Mesendoderm (in vitro differentiated cells): ENCODE results near the gene HMHB1. TPM values are rescaled to one million over a fixed set of nuclear protein-coding genes. Genes with fewer than 3 reads are reported as not detected.
A peak's percentile ranks its signal among the peaks of the same experiment; 100 is the strongest.

Experiments used
- DNase-seq: peaks from one replicate; pipeline ENCODE4 v3.0.0; 2013
- H2AK5ac ChIP-seq: 2 replicates; pipeline ENCODE4 v1.6.1; 2013; ENCODE audit warnings: low read length, inconsistent platforms
- H2BK120ac ChIP-seq: 2 replicates; pipeline ENCODE4 v1.6.1; 2013; ENCODE audit warnings: low read depth, mild to moderate bottlenecking, low read length, moderate library complexity, mixed read lengths
- H2BK15ac ChIP-seq: replicated peaks from 2 replicates; pipeline ENCODE4 v1.6.1; 2013; ENCODE audit warnings: low read depth, mild to moderate bottlenecking, moderate library complexity
- H2BK5ac ChIP-seq: 2 replicates; pipeline ENCODE4 v1.6.1; 2013; ENCODE audit warnings: low read length, inconsistent platforms
- H3K18ac ChIP-seq: 2 replicates; pipeline ENCODE4 v1.6.1; 2013; ENCODE audit warnings: mild to moderate bottlenecking, low read length, mixed read lengths
- H3K23ac ChIP-seq: one replicate; pipeline ENCODE4 v1.6.1; 2013; ENCODE audit warnings: low read length
- H3K27ac ChIP-seq: 2 replicates; pipeline ENCODE4 v1.5.1; 2013; ENCODE audit warnings: low read depth, mild to moderate bottlenecking, inconsistent platforms, low read length, moderate library complexity
- H3K27me3 ChIP-seq: 2 replicates; pipeline ENCODE4 v1.6.1; 2013; ENCODE audit warnings: low read length, control low read depth, mild to moderate bottlenecking, inconsistent platforms; ENCODE audit not compliant: insufficient read depth, poor library complexity
- H3K36me3 ChIP-seq: 2 replicates; pipeline ENCODE4 v1.6.1; 2013; ENCODE audit warnings: low read length, inconsistent platforms; ENCODE audit not compliant: control insufficient read depth, insufficient read depth
- H3K4ac ChIP-seq: one replicate; pipeline ENCODE4 v1.6.1; 2013; ENCODE audit warnings: low read depth, mild to moderate bottlenecking, low read length, moderate library complexity
- H3K4me1 ChIP-seq: 2 replicates; pipeline ENCODE4 v1.6.1; 2013; ENCODE audit warnings: low read depth, low read length, inconsistent platforms; ENCODE audit not compliant: control insufficient read depth
- H3K4me2 ChIP-seq: 2 replicates; pipeline ENCODE4 v1.6.1; 2013; ENCODE audit warnings: low read length
- H3K4me3 ChIP-seq: 2 replicates; pipeline ENCODE4 v1.5.1; 2013; ENCODE audit warnings: mild to moderate bottlenecking, low read length
- H3K56ac ChIP-seq: one replicate; pipeline ENCODE4 v1.6.1; 2013; ENCODE audit warnings: low read length
- H3K79me1 ChIP-seq: 2 replicates; pipeline ENCODE4 v1.6.1; 2013; ENCODE audit warnings: low read length, inconsistent platforms
- H3K79me2 ChIP-seq: 2 replicates; pipeline ENCODE4 v1.6.1; 2013; ENCODE audit warnings: mild to moderate bottlenecking, low read length; ENCODE audit not compliant: control insufficient read depth, insufficient read depth
- H3K9ac ChIP-seq: 2 replicates; pipeline ENCODE4 v1.6.1; 2013; ENCODE audit warnings: low read length, inconsistent platforms
- H4K5ac ChIP-seq: one replicate; pipeline ENCODE4 v1.6.1; 2013; ENCODE audit warnings: low read length
- H4K8ac ChIP-seq: one replicate; pipeline ENCODE4 v1.6.1; 2013; ENCODE audit warnings: low read depth, mild to moderate bottlenecking, control low read depth, low read length, moderate library complexity
- WGBS: extraction: QIAGEN DNeasy Blood & Tissue Kit; methylation state at CpG from one replicate; pipeline ENCODE4 v1.1.7; 2013; ENCODE audit warnings: low lambda C conversion rate, missing lambda C conversion rate; ENCODE audit not compliant: insufficient coverage; ENCODE audit errors: extremely low coverage; 5-methylcytosine and 5-hydroxymethylcytosine counted together
- polyA plus RNA-seq, 2 experiments: library from polyadenylated mRNA; stranded (reverse); fragments of 200-250 nt; gene quantifications; one replicate each; pipeline ENCODE4 v1.2.3, GENCODE V29; 2013

Gene HMHB1
- not detected for polyA plus RNA-seq (2013, experiment 1 of 2)
- not detected for polyA plus RNA-seq (2013, experiment 2 of 2)

DNA sequence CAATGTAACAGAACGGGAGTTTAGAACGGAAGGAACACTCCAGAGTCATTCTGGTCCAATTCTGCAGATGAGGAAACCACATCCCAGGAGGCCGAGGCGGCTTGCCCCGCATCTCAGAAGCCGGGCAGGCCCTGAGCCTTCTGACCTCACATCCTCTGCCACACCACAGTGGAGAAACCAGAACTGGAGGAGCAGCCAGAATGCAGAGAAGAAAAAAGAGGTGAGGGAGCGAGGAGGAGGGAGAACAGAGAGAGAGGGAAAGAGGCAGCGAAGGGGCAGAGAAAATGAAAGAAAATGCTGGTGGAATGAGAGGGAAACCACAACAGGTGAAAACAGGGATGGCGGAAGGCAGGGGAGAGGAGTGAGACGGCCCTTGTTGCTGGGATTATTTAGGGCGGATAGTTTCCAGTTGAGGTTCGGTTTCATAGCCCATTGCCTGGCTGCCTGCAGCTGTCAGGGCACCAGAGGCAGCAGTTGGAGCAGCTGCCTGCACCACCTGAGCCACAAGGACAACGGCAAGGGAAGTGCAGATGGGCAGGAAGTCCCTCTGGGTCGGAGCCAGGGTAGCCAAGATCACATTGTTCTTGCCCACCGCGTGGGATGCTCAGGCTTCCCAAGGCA is at the start of gene HMHB1:
HMHB1 (plus strand) TSS at position 77 of the 621 bp plus-strand sequence.
- no peaks in the 10 kb centered on the region for H3K4me1 ChIP-seq
- H4K8ac ChIP-seq, result no peak within 1 kb of the TSS
- H3K79me1 ChIP-seq, result no peaks in the 10 kb centered on the region
- DNase-seq, result no peak
- no peaks in the 10 kb centered on the region for H3K36me3 ChIP-seq
- no peak within 1 kb of the TSS for H2BK15ac ChIP-seq
- H3K23ac ChIP-seq, result no peak within 1 kb of the TSS
- no peak within 1 kb of the TSS for H3K4me3 ChIP-seq
- H3K18ac ChIP-seq, result no peak within 1 kb of the TSS
- no peak within 1 kb of the TSS for H3K4me2 ChIP-seq
- H2BK5ac ChIP-seq, result no peak within 1 kb of the TSS
- H3K56ac ChIP-seq, result no peak within 1 kb of the TSS
- H3K79me2 ChIP-seq, result no peaks in the 10 kb centered on the region
- no peak within 1 kb of the TSS for H2AK5ac ChIP-seq
- H3K27me3 ChIP-seq, result no peaks in the 10 kb centered on the region
- H3K27ac ChIP-seq, result no peak within 1 kb of the TSS
- no peak within 1 kb of the TSS for H2BK120ac ChIP-seq
- H3K4ac ChIP-seq, result no peak within 1 kb of the TSS
- WGBS, result no CpG with 5 or more reads among the region's 16 CpGs
- H3K9ac ChIP-seq, result no peak within 1 kb of the TSS
- H4K5ac ChIP-seq, result no peak within 1 kb of the TSS

DNA sequence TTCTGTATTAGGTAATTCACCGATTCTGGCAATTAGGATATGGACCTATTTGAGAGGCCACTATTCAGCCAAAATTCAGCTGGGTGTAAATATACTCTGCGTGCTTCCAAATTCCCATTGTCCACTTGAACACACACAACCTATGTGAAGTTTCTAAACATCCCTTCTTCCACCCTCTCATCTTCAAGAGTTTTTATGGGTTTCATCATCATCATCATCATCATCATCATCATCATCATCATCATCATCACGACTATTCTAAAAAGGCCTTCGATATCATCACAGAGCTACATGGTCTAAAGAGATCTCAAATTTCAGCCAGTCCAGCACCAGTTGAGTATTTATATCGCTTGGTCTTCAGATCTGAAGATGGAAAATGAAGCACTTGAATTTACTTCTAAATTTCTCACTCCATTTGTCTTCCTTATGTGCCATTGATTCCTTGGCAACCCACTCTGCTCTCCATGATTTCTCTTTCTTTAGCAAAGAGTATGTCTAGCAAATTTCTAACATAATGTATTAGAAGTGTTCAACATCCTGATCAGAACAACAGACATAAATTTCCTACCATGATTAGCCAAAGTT is 49.2 kb upstream of the HMHB1 start:
- Histone ChIP-seq H4K8ac (no peak overlapping the region), H2BK5ac (no peak overlapping the region), H2BK120ac (no peak overlapping the region), H3K27me3 (no peaks in the 10 kb centered on the region), H3K9ac (no peak overlapping the region), H2AK5ac (no peak overlapping the region), H3K4me2 (no peak overlapping the region), H3K27ac (no peak overlapping the region), H3K36me3 (no peaks in the 10 kb centered on the region), H4K5ac (no peak overlapping the region), H2BK15ac (no peak overlapping the region), H3K23ac (no peak overlapping the region), H3K56ac (no peak overlapping the region), H3K4me3 (no peak overlapping the region), H3K79me1 (no peaks in the 10 kb centered on the region), H3K18ac (no peak overlapping the region), H3K79me2 (no peaks in the 10 kb centered on the region), H3K4me1 (no peaks in the 10 kb centered on the region), H3K4ac (no peak overlapping the region)
- DNase-seq, result no peak
- no CpG with 5 or more reads among the region's 5 CpGs for WGBS

DNA sequence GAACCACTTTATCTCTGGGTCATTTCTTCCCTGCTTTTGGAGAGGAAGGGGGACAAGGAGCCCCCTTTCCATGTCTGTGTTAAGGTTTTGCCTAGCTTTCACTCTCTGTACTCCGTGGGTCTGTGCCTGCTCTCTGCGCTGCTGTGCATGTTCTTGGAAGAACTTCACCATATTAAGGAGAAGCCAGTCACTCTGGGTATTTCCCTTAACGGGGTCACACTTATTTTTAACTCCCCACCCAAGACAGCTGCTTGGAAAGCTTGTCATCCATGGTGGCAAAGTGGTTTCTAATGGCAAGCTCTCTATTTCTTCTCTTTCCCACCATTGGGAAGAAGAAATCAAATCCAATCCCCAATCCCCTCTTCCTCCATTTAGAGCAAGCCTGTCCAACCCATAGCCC is 44.8 kb upstream of the HMHB1 start:
- Histone ChIP-seq H2BK15ac (no peak overlapping the region), H3K4me2 (no peak overlapping the region), H4K8ac (no peak overlapping the region), H3K56ac (no peak overlapping the region), H3K36me3 (no peaks in the 10 kb centered on the region), H3K27ac (no peak overlapping the region), H3K4me3 (no peak overlapping the region), H3K79me1 (no peaks in the 10 kb centered on the region), H4K5ac (no peak overlapping the region), H2BK120ac (no peak overlapping the region), H3K23ac (no peak overlapping the region), H3K4ac (no peak overlapping the region), H2AK5ac (no peak overlapping the region), H2BK5ac (no peak overlapping the region), H3K27me3 (no peaks in the 10 kb centered on the region), H3K9ac (no peak overlapping the region), H3K18ac (no peak overlapping the region), H3K79me2 (no peaks in the 10 kb centered on the region), H3K4me1 (peaks cover 2% of the 10 kb centered on the region)
- WGBS, result no CpG with 5 or more reads among the region's 3 CpGs
- no peak for DNase-seq

DNA sequence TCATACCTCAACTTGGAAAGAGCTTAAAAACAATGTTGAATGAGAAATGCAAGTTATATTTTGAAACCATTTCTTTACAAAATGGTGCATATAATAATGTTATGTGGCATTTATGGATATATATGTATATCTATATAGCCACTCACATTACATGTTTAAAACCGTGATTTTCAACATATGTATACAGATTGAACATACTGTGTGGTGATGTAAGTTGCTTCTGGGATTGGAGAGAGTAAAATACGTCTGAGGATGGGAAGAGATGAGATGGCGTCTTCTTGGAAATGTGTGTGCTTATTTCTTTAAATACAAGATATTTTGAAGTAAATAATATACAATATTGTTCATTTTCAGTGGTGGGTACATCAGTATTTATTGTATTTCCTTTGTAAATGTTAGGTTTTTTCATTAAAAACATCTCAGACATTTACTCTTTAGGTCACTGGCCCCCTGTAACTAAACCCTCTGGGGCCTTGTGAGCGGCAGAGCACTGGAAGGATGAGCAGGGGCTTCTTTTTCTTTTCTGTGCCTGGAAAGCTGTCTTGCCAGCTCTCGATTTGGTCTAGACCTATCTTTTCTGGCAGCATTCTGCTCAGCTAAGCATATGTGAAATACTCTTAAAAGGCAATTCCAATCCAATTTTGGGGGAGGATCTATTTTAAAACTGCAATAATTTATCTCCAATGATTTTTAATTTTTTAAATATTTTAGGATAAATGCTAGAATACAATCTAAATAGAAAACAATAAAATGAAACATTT is 42.8 kb upstream of the HMHB1 start:
- no peak overlapping the region for H3K9ac ChIP-seq
- H2AK5ac ChIP-seq, result no peak overlapping the region
- H3K23ac ChIP-seq, result no peak overlapping the region
- H3K79me1 ChIP-seq, result no peaks in the 10 kb centered on the region
- H3K79me2 ChIP-seq, result no peaks in the 10 kb centered on the region
- H3K4ac ChIP-seq, result no peak overlapping the region
- no peak overlapping the region for H2BK15ac ChIP-seq
- no peak overlapping the region for H3K4me3 ChIP-seq
- H2BK5ac ChIP-seq, result no peak overlapping the region
- no peak overlapping the region for H3K27ac ChIP-seq
- no peaks in the 10 kb centered on the region for H3K27me3 ChIP-seq
- no peak overlapping the region for H2BK120ac ChIP-seq
- DNase-seq, result no peak
- no peaks in the 10 kb centered on the region for H3K36me3 ChIP-seq
- no peak overlapping the region for H3K56ac ChIP-seq
- no CpG with 5 or more reads among the region's 5 CpGs for WGBS
- H4K5ac ChIP-seq, result no peak overlapping the region
- no peak overlapping the region for H4K8ac ChIP-seq
- peaks cover 2% of the 10 kb centered on the region for H3K4me1 ChIP-seq
- H3K18ac ChIP-seq, result no peak overlapping the region
- H3K4me2 ChIP-seq, result no peak overlapping the region

DNA sequence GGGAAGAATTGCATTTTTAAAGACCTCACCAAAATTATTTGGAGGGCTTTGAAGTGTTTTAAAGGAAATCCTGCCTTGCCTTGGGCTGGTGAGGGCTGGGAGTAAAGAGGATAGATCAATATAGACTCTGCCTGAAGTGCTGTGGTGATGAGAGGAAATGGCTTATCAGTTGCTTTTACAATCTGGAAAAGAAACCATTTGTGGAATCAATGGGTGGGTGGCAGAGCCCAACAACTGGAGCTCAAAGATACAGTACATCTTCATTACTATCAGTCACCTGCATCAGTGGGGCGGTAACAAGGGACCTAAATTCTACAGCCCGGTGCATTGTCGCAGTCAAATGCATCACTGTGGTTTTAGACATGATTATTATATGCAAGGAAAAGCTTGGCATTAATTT is 41.5 kb upstream of the HMHB1 start:
- Histone ChIP-seq H3K4ac (no peak overlapping the region), H2BK15ac (no peak overlapping the region), H3K9ac (no peak overlapping the region)

More for the DNA sequence above, 41.5 kb upstream of the HMHB1 start:
- H2AK5ac ChIP-seq, result no peak overlapping the region
- peak; percentile 55 for DNase-seq
- no peak overlapping the region for H3K56ac ChIP-seq
- no peak overlapping the region for H3K27ac ChIP-seq
- no peaks in the 10 kb centered on the region for H3K36me3 ChIP-seq
- no peak overlapping the region for H4K8ac ChIP-seq
- no peaks in the 10 kb centered on the region for H3K79me2 ChIP-seq
- H3K4me1 ChIP-seq, result peaks cover 2% of the 10 kb centered on the region
- no peak overlapping the region for H4K5ac ChIP-seq
- WGBS, result no CpG with 5 or more reads among the region's 3 CpGs
- no peak overlapping the region for H2BK5ac ChIP-seq
- H3K79me1 ChIP-seq, result no peaks in the 10 kb centered on the region
- H3K23ac ChIP-seq, result no peak overlapping the region
- no peaks in the 10 kb centered on the region for H3K27me3 ChIP-seq
- H3K4me2 ChIP-seq, result no peak overlapping the region
- no peak overlapping the region for H3K4me3 ChIP-seq
- H3K18ac ChIP-seq, result no peak overlapping the region
- H2BK120ac ChIP-seq, result no peak overlapping the region
